Measurements from ENCODE around the gene ATF6B. TPM values are rescaled to one million over a fixed set of nuclear protein-coding genes. Genes with fewer than 3 reads are reported as not detected.
A peak's percentile ranks its signal among the peaks of the same experiment; 100 is the strongest.

The ATF6B gene
- total RNA-seq, 1 donor: 32.0 TPM

DNA sequence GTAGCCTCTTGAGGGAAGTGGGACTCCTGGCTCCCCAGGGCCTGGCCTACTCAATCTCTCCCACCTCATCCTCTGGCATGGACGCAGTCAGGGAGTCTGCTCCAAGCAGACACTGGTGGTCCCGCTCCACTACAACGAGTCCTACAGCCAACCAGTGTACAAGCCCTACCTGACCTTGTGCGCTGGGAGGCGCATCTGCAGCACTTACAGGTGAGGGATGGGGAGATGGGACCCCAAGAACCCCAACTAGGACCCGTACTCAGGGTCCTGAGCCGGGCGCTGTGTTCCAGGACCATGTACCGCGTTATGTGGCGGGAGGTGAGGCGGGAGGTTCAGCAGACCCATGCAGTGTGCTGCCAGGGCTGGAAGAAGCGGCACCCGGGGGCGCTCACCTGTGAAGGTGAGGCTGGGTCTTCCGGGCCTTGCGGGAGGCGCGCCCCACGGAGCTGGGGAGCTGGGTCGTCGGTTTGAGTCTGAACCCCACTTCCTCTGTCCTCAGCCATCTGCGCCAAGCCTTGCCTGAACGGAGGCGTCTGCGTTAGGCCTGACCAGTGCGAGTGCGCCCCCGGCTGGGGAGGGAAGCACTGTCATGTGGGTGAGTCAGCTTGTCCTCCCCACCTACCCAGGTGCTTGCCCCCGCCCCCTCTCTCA, 38.5 kb upstream of the ATF6B start:
- no peaks in the 10 kb centered on the region for H3K9me3 ChIP-seq (ENCODE audit: low read depth, low read length)
- H3K4me3 ChIP-seq (ENCODE audit: low read length): no peak overlapping the region
- no peaks in the 10 kb centered on the region for H3K27me3 ChIP-seq (ENCODE audit: insufficient read depth, low read length)
- H3K4me1 ChIP-seq (ENCODE audit: insufficient read depth, low read length): no peaks in the 10 kb centered on the region

DNA sequence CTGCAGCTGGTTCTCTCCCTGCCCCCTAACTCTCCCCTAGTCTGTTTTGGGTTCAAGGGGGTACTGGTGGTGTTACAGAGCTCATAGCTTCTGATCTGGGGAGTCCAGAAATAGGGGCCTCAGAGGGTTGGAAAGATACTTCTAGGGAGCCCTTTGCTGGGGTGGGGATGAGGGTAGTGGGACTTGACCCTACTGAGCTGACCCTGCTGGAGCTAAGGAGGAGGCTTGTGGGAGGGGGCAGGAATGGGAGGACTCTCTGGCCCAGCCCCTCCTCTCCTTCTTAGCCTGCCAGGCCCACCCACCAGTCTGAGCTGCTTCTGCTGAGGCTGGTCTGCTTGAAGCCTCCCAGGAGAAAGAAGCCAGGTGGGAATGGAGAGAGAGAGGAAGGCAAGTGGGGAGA, 36.2 kb upstream of the ATF6B start, which contains the start of gene EGFL8:
TSS of gene EGFL8 (plus strand) at position 301 of the 400 bp plus-strand sequence. CDS start 1,571 bp downstream, outside the sequence.
- no peaks in the 10 kb centered on the region for H3K4me1 ChIP-seq (ENCODE audit: insufficient read depth, low read length)
- H3K27me3 ChIP-seq (ENCODE audit: insufficient read depth, low read length): no peaks in the 10 kb centered on the region
- H3K9me3 ChIP-seq (ENCODE audit: low read depth, low read length): no peaks in the 10 kb centered on the region
- no peak within 1 kb of the TSS for H3K4me3 ChIP-seq (ENCODE audit: low read length)

DNA sequence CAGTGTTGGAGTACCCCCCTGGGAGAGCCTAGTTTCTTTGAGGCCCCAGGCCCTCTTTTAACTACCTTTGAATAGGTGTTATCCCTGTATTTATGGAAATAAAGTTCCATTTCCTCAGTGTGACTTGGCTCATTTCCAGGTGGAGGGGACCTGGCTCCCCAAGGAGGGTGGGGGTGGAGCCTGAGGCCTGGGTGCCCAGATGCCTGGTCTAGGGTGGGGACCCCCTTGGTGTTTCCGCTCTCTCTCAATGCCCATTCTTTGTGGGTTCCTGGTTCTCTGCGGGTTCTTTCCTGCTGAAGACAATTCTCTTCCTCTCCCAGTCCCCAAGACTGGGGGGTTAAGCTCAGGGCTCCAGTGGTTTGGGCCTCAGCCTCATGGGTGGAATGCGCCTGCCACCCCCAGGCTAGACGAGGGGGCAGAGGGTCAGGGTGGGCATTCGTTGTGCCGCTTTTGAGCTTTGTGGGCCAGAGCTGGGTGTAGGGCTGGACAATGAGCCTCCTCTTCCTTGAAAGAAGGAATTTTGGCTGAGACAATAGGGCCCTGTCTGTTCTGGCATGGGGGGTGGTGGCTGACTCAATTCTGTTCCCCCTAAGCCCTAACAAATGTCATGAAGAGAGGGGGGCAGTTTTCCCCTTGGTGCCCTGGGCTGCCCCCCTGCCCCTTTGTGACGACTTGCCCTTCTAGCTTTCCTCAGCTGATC, 35.7 kb upstream of the ATF6B start:
- Histone ChIP-seq H3K9me3 (ENCODE audit: low read depth, low read length) (no peaks in the 10 kb centered on the region), H3K4me1 (ENCODE audit: insufficient read depth, low read length) (no peaks in the 10 kb centered on the region), H3K4me3 (ENCODE audit: low read length) (no peak overlapping the region), H3K27me3 (ENCODE audit: insufficient read depth, low read length) (no peaks in the 10 kb centered on the region)

- Histone ChIP-seq H3K4me1 (ENCODE audit: insufficient read depth, low read length) (peaks cover 26% of the 10 kb centered on the region), H3K27me3 (ENCODE audit: insufficient read depth, low read length) (peaks cover 2% of the 10 kb centered on the region), H3K9me3 (ENCODE audit: low read depth, low read length) (no peaks in the 10 kb centered on the region), H3K4me3 (ENCODE audit: low read length) (no peak overlapping the region)
Measured at GRCh38 chr6:32158052-32158451, 30.0 kb upstream of the ATF6B start.

DNA sequence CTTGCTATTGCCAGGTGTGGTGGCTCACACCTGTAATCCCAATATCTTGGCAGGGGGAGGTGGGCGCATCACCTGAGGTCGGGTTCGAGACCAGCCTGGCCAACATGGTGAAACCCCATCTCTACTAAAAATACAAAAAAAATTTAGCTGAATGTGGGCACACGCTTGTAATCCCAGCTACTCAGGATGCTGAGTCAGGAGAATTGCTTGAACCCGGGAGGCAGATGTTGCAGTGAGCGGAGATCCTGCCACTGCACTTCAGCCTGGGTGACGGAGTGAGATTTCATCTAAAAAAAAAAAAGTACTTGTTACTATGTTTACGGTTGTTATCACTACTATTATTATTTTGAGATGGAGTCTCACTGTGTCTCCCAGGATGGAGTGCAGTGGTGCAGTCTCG, 28.8 kb upstream of the ATF6B start:
- Histone ChIP-seq H3K27me3 (ENCODE audit: insufficient read depth, low read length) (peaks cover 13% of the 10 kb centered on the region), H3K4me1 (ENCODE audit: insufficient read depth, low read length) (peaks cover 31% of the 10 kb centered on the region), H3K9me3 (ENCODE audit: low read depth, low read length) (no peaks in the 10 kb centered on the region), H3K4me3 (ENCODE audit: low read length) (no peak overlapping the region)

DNA sequence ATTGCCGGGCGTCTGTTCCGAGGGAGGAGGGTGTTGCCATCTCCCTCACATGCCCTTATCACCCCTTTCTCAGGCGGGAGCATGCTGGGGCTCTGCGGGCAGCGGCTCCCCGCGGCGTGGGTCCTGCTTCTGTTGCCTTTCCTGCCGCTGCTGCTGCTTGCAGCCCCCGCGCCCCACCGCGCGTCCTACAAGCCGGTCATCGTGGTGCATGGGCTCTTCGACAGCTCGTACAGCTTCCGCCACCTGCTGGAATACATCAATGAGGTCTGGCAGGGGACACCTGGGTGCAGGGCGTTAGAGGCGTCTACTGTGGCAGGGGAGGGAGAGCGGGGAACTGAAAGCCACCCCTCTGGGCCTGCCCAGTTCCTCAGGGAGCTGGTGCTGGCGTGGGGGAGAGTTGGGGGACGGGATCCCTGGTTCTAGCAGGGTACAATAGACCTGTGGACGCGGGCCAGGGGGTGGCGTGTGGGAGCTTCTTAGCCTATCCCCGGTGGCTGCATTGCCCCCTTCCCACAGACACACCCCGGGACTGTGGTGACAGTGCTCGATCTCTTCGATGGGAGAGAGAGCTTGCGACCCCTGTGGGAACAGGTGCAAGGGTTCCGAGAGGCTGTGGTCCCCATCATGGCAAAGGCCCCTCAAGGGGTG, 26.6 kb upstream of the ATF6B start:
- Histone ChIP-seq H3K9me3 (ENCODE audit: low read depth, low read length) (no peaks in the 10 kb centered on the region), H3K4me3 (ENCODE audit: low read length) (peak overlapping the region; percentile 49), H3K4me1 (ENCODE audit: insufficient read depth, low read length) (peaks cover 31% of the 10 kb centered on the region), H3K27me3 (ENCODE audit: insufficient read depth, low read length) (peaks cover 27% of the 10 kb centered on the region)

- peaks cover 33% of the 10 kb centered on the region for H3K27me3 ChIP-seq (ENCODE audit: insufficient read depth, low read length)
- peak within 1 kb of the TSS; percentile 49 for H3K4me3 ChIP-seq (ENCODE audit: low read length)
- H3K9me3 ChIP-seq (ENCODE audit: low read depth, low read length): no peaks in the 10 kb centered on the region
- H3K4me1 ChIP-seq (ENCODE audit: insufficient read depth, low read length): peaks cover 36% of the 10 kb centered on the region
Measured at GRCh38 chr6:32153564-32154513, 25.8 kb upstream of the ATF6B start, which contains the start of gene PPT2. Gene PPT2, plus strand, starts transcription at chr6:32154141. Its CDS starts 454 bp downstream, at chr6:32154595.

DNA sequence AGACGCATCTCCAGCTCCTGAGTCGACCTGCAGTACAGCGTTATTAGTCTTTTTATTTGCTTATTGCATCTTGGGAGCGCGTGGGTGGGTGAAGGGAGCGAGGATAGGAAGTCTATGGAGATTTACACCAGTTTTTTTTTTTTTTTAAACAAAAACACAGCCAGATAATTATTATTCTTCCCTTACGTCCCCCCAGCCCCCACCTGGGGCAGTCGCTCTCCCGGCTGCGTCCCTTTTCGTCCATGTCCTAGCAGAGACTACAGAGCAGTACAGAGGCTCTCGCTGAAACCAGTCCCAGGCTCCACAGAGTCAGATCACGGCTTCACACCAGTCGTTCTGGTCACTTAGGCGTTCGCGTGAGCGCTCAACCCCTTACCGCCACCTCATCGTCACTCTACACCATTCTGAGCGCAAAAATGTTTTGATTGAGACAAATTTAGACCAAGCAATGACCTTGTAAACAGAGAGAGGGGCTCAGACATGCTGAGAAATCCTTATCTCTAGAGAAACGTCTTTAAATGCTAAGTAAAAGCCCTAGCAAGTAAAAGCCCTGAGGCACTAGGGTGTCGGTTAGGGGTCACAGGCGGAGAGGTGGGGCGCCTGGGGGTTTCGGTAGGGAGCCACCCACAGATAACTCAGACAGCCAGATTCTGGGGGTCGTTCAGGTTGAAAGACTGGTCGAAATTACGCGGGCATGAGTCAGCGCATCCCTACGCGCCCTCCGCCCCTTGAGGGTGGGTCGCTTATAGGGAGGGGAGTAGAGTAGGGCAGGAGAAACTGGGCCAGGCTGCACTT, 24.9 kb upstream of the ATF6B start:
- peaks cover 40% of the 10 kb centered on the region for H3K27me3 ChIP-seq (ENCODE audit: insufficient read depth, low read length)
- no peaks in the 10 kb centered on the region for H3K9me3 ChIP-seq (ENCODE audit: low read depth, low read length)
- peaks cover 45% of the 10 kb centered on the region for H3K4me1 ChIP-seq (ENCODE audit: insufficient read depth, low read length)
- H3K4me3 ChIP-seq (ENCODE audit: low read length): no peak overlapping the region

- H3K4me1 ChIP-seq (ENCODE audit: insufficient read depth, low read length): peaks cover 46% of the 10 kb centered on the region
- peaks cover 46% of the 10 kb centered on the region for H3K27me3 ChIP-seq (ENCODE audit: insufficient read depth, low read length)
- no peak within 1 kb of the TSS for H3K4me3 ChIP-seq (ENCODE audit: low read length)
- no peaks in the 10 kb centered on the region for H3K9me3 ChIP-seq (ENCODE audit: low read depth, low read length)
Measured at GRCh38 chr6:32151863-32152768, 24.1 kb upstream of the ATF6B start, which contains the start of gene PRRT1. Gene PRRT1, minus strand, starts transcription at chr6:32151939. Its CDS starts 112 bp downstream, at chr6:32151827.

- Histone ChIP-seq H3K27me3 (ENCODE audit: insufficient read depth, low read length) (peaks cover 46% of the 10 kb centered on the region), H3K4me1 (ENCODE audit: insufficient read depth, low read length) (peaks cover 46% of the 10 kb centered on the region), H3K9me3 (ENCODE audit: low read depth, low read length) (no peaks in the 10 kb centered on the region), H3K4me3 (ENCODE audit: low read length) (no peak overlapping the region)
Measured at GRCh38 chr6:32151181-32151862, 23.3 kb upstream of the ATF6B start.

- H3K9me3 ChIP-seq (ENCODE audit: low read depth, low read length): no peaks in the 10 kb centered on the region
- H3K4me1 ChIP-seq (ENCODE audit: insufficient read depth, low read length): peaks cover 40% of the 10 kb centered on the region
- H3K4me3 ChIP-seq (ENCODE audit: low read length): no peak overlapping the region
- H3K27me3 ChIP-seq (ENCODE audit: insufficient read depth, low read length): peaks cover 46% of the 10 kb centered on the region
Measured at GRCh38 chr6:32149932-32150870, 22.2 kb upstream of the ATF6B start.
